Motor neuron (in vitro differentiated cells): ENCODE results near the gene SLFN13. TPM values are rescaled to one million over a fixed set of nuclear protein-coding genes. Genes with fewer than 3 reads are reported as not detected.

Source experiments
- total RNA-seq, 8 experiments: library from RNA; unstranded; fragments of 300-600 nt; gene quantifications; 2 replicates each; pipeline versions ENCODE4 v1.2.3 to v1.2.4, GENCODE V29; 2022

SLFN13 gene
- total RNA-seq, 8 experiments from 2014 or later = under 0.01 to 3.7 (median 0.56) TPM; not detected in 1

Other genes starting within 250 kb of the SLFN13 start
- gene SLFN5, start 205.7 kb downstream of the SLFN13 start, total RNA-seq = 100 to 1,000 TPM in 1 of 8 experiments, 10 to 100 TPM in 4, 1 to 10 TPM in 3; 2.8 to 140 (median 19.2) TPM
- gene SLFN11, start 75.1 kb downstream of the SLFN13 start, total RNA-seq = 10 to 100 TPM in 1 of 8 experiments, 1 to 10 TPM in 5, under 1 TPM in 1, not detected in 1; 0.93 to 12.8 (median 3.6) TPM
- gene SLFN12, start 16.3 kb downstream of the SLFN13 start, total RNA-seq = 10 to 100 TPM in 1 of 8 experiments, 1 to 10 TPM in 2, under 1 TPM in 4, not detected in 1; 0.05 to 11.6 (median 0.72) TPM
- gene SLFN12L, start 88.9 kb upstream of the SLFN13 start, total RNA-seq = under 1 TPM in 4 of 8 experiments, not detected in 4; 0.10 to 0.57 (median 0.19) TPM
- under 1 TPM in 5 of 8 experiments, not detected in 3; 0.08 to 0.45 (median 0.10) TPM for gene SLFN14, start 112.1 kb upstream of the SLFN13 start, total RNA-seq
- 10 to 100 TPM in 2 of 8 experiments, 1 to 10 TPM in 6; 3.9 to 13.0 (median 6.8) TPM for gene PEX12, start 129.8 kb upstream of the SLFN13 start, total RNA-seq
- 100 to 1,000 TPM in 5 of 8 experiments, 10 to 100 TPM in 3; 63.8 to 204 (median 126) TPM for gene AP2B1, start 138.6 kb upstream of the SLFN13 start, total RNA-seq